A172 (cell line): ENCODE measurements around the gene GABPA. TPM values are rescaled to one million over a fixed set of nuclear protein-coding genes. Genes with fewer than 3 reads are reported as not detected.

Source experiments
- DNase-seq: peaks from one replicate; pipeline ENCODE4 v3.0.0-alpha.2; 2015; ENCODE audit warnings: low spot score
- total RNA-seq: library from RNA; depleted of rRNA; stranded (reverse); fragments of >200 nt; shearing (Covaris generic); gene quantifications from 2 replicates; pipeline ENCODE4 v1.2.3, GENCODE V29; 2014; rRNA removed

The GABPA gene
- total RNA-seq, 1 experiment from 2014 or later: 34.2 TPM

DNA sequence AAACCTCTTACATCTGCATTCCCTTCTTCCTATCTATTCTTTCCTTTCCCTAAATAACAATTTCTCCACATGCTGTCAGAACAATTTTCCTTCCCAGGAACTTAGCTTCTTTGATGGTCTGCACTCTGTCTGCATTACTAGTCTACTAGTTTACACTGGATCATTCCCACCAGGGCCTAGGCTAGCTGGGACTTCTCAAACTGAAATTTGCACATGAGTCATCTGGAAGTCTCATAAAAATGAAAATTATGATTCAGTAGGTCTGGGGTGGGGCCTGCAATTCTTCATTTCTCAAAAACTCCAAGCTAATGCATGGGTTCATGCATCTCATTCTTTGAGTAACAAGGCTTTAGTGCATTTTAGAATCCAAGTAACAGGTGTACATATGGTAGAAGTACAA, 74.2 kb downstream of the GABPA start:
- peak; percentile 18 for DNase-seq

DNA sequence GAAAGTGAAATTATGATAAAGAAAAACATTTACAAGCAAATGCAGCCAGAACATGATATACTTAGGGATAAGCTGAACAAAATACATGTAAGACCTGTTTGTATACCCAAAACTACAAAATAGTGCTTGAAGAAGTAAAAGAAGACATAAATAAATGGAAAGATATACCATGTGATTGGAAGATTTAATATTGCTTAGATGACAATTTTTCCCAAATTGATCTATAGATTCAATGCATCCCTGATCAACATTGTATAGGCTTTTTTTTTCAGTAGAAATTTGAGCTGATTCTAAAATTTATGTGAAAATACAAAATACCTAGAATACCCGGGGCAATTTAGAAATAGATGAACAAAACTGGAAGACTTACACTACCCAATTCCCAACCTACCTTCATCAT, 76.4 kb downstream of the GABPA start:
- DNase-seq: no peak

DNA sequence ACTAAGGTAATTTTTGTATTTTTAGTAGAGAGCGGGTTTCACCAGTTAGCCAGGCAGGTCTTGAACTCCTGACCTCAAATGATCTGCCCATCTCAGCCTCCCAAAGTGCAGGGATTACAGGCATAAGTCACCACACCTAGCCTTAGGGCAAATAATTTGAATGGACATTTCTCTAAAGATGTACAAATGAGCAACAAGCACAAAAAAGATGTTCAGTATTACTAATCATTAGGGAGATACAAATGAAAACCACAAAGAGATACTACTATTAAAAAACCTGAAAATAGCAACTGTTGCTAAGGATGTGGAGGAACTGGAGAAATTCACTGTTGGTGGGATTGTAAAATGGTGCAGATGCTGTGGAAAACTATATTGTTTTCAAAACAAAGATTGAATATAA, 79.1 kb downstream of the GABPA start:
- no peak for DNase-seq

DNA sequence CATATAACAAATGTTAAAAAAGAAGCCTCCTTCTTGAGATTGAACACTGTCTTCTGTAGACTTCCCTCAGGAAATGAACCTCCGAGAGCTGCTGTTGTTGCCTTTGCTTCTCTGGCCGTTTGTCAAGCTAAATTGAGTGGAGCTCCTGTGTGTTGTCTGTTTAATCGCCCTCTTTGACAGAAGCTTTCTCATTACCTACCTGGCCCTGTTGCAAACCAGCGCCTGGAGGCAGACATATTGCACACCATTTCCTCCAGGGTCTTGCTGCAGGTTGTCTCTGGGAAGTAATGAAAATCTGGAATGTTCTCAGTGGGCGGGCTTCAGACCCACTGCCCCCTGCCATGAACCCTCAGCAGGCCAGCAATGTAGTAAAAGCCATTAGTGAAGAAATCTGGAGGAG, 83.3 kb downstream of the GABPA start:
- no peak for DNase-seq

DNA sequence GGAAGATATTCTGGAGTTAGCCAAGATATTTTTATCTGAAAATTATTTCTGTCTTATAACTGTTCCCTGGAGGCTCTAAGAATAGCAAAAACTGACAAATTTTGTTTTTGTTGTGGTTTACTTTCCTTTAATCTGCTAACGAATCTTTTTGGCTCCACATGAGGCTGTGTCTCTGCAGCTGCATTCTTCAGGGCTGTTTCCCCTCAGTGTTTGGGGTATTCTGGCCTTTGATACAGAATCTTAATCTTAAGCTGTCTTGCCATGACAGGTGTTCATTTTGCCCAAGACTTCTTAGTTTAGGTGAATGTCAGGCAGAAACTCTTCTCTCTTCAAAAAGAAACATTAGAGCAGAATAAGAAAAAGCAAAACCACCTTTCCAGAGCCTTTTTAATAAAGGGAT, 83.8 kb downstream of the GABPA start:
- no peak for DNase-seq

Other genes starting within 250 kb of the GABPA start
- 77.0 and 91.8 TPM in 2 replicates for gene MRPL39, start 127.5 kb upstream of the GABPA start, total RNA-seq
- gene JAM2, start 95.7 kb upstream of the GABPA start, total RNA-seq: 3.7 and 4.2 TPM in 2 replicates
- gene ATP5PF, start 68 bp upstream of the GABPA start, total RNA-seq: 243 and 247 TPM in 2 replicates